HepG2 (cell line): ENCODE results near the gene ADSS1. TPM values are rescaled to one million over a fixed set of nuclear protein-coding genes. Genes with fewer than 3 reads are reported as not detected.

Experiments used
- ATAC-seq: fragments of 200-7000 bp; cut with Tn5 transposase; 3 replicates; pipeline ENCODE4 v1.9.1; 2020; ENCODE audit warnings: mild to moderate bottlenecking, moderate library complexity
- BruUV-seq: library from RNA; stranded (reverse); fragments of 400-500 nt; replicated peaks from 2 replicates; lab custom pipeline; 2021; lab: Mats Ljungman, UMichigan
- CTCF ChIA-PET: fragments of 300-600 bp; formaldehyde crosslinking; extraction: SDS; loops from one replicate; lab custom pipeline; 2021; ENCODE audit warnings: low total read pairs, inconsistent platforms, low intra/inter-chr PET ratio; lab: Yijun Ruan, JAX
- POLR2A ChIA-PET: fragments of 350-600 bp; sonication (Branson Sonifier 250); formaldehyde crosslinking; loops from one replicate; lab custom pipeline; 2020; ENCODE audit warnings: antibody characterized with exemption, inconsistent platforms; lab: Yijun Ruan, JAX
- DNase-seq: peaks from one replicate; pipeline ENCODE4 v3.0.0-alpha.2; 2015; ENCODE audit warnings: low spot score
- FAIRE-seq: peaks from 3 replicates; lab custom pipeline; 2011; peaks lifted over from hg19 to GRCh38; lab: Jason Lieb, UNC
- H2AFZ ChIP-seq: one replicate; pipeline ENCODE4 v1.6.1; 2011; ENCODE audit warnings: low read length, inconsistent platforms
- H3K27ac ChIP-seq: fragments of 300-600 bp; 3 replicates; pipeline ENCODE4 v1.8.0; 2011; ENCODE audit warnings: mixed run types, mild to moderate bottlenecking, mixed read lengths, low read length, inconsistent platforms; ENCODE audit not compliant: insufficient read depth; ENCODE audit errors: extremely low read length
- H3K27me3 ChIP-seq, 2 experiments: fragments of 200-600 bp in 1 of 2; 2 replicates in 1 of 2; 3 replicates in 1 of 2; pipeline versions ENCODE4 v1.6.0 to v1.8.0; 2011; ENCODE audit warnings: low read length in 2 of 2, mild to moderate bottlenecking in 2 of 2, moderate library complexity in 2 of 2, inconsistent platforms in 1 of 2; ENCODE audit not compliant: insufficient read depth in 2 of 2, control insufficient read depth in 1 of 2
- H3K36me3 ChIP-seq, 2 experiments: fragments of 200-600 bp in 1 of 2; replicated peaks in 1 of 2; 2 replicates in 1 of 2; 3 replicates in 1 of 2; pipeline versions ENCODE4 v1.5.1 to v1.8.0; 2011; ENCODE audit warnings: low read length in 2 of 2, inconsistent platforms in 1 of 2; ENCODE audit not compliant: insufficient read depth in 2 of 2, control insufficient read depth in 1 of 2
- H3K4me1 ChIP-seq: 2 replicates; pipeline ENCODE4 v1.5.1; 2012; ENCODE audit warnings: low read length, inconsistent platforms; ENCODE audit not compliant: insufficient read depth
- H3K4me2 ChIP-seq: 2 replicates; pipeline ENCODE4 v1.6.0; 2011; ENCODE audit warnings: low read depth, low read length, inconsistent platforms
- H3K4me3 ChIP-seq, 3 experiments: fragments of 200-600 bp in 1 of 3; sonication (generic), shearing (Covaris generic) in 1 of 3; replicated peaks in 1 of 3; 2 replicates each; pipeline ENCODE4 v1.5.1; 2011 to 2016; ENCODE audit warnings: low read length in 3 of 3, inconsistent platforms in 2 of 3, low read depth in 2 of 3, mild to moderate bottlenecking in 2 of 3, control low read depth in 1 of 3, mixed read lengths in 1 of 3; ENCODE audit not compliant: insufficient read depth in 1 of 3
- H3K79me2 ChIP-seq: one replicate; pipeline ENCODE4 v1.6.1; 2011; ENCODE audit warnings: low read length, inconsistent platforms; ENCODE audit not compliant: insufficient read depth
- H3K9ac ChIP-seq: 2 replicates; pipeline ENCODE4 v1.6.0; 2011; ENCODE audit warnings: mild to moderate bottlenecking, low read depth, low read length, inconsistent platforms; ENCODE audit not compliant: insufficient read depth
- H3K9me3 ChIP-seq: 2 replicates; pipeline ENCODE4 v1.5.1; 2012; ENCODE audit warnings: mild to moderate bottlenecking, low read length
- H4K20me1 ChIP-seq: 2 replicates; pipeline ENCODE4 v1.6.0; 2011; ENCODE audit warnings: inconsistent platforms, mild to moderate bottlenecking, low read length, moderate library complexity; ENCODE audit not compliant: insufficient read depth
- AGO1 ChIP-seq: fragments of 200-400 bp; formaldehyde crosslinking; IDR thresholded peaks from 2 replicates; pipeline ENCODE4 v1.6.1; 2017; ENCODE audit warnings: mild to moderate bottlenecking, low read depth, low read length, moderate library complexity; ENCODE audit not compliant: poor library complexity, severe bottlenecking
- AKAP8 ChIP-seq: sonication (generic); formaldehyde crosslinking; IDR thresholded peaks from 2 replicates; pipeline ENCODE4 v1.5.1; 2020; ENCODE audit warnings: mild to moderate bottlenecking, missing genetic modification reagents
- CSRNP1 ChIP-seq: sonication (generic); formaldehyde crosslinking; IDR thresholded peaks from 2 replicates; pipeline ENCODE4 v1.8.1; 2023; ENCODE audit warnings: mild to moderate bottlenecking, missing genetic modification reagents
- HNRNPL ChIP-seq: fragments of 200-400 bp; formaldehyde crosslinking; IDR thresholded peaks from 2 replicates; pipeline ENCODE4 v1.6.1; 2017; ENCODE audit warnings: mild to moderate bottlenecking, low read depth, low read length
- HNRNPUL1 ChIP-seq: fragments of 200-400 bp; formaldehyde crosslinking; IDR thresholded peaks from 2 replicates; pipeline ENCODE4 v1.6.1; 2017; ENCODE audit warnings: low read depth, mild to moderate bottlenecking, low read length, moderate library complexity
- IKZF1 ChIP-seq: fragments of 450-650 bp; IDR thresholded peaks from 2 replicates; pipeline ENCODE4 v1.7.1; 2016
- MYC ChIP-seq: sonication (generic); formaldehyde crosslinking; IDR thresholded peaks from 2 replicates; pipeline ENCODE4 v1.9.0; 2021; ENCODE audit warnings: missing genetic modification reagents, borderline replicate concordance
- SAP130 ChIP-seq: IDR thresholded peaks from 2 replicates; pipeline ENCODE4 v1.6.1; 2016; ENCODE audit warnings: low read depth
- SRSF1 ChIP-seq: fragments of 200-400 bp; formaldehyde crosslinking; optimal IDR thresholded peaks from 2 replicates; pipeline ENCODE3; 2017; ENCODE audit warnings: mild to moderate bottlenecking, low read depth, low read length, moderate library complexity
- ZNF331 ChIP-seq: sonication (generic); formaldehyde crosslinking; IDR thresholded peaks from 2 replicates; pipeline ENCODE4 v1.4.0; 2020; ENCODE audit warnings: missing genetic modification reagents
- ZNF501 ChIP-seq: sonication (generic); formaldehyde crosslinking; IDR thresholded peaks from 2 replicates; pipeline ENCODE4 v1.5.1; 2020; ENCODE audit warnings: mild to moderate bottlenecking, moderate library complexity, missing genetic modification reagents
- ZNF605 ChIP-seq: sonication (generic); formaldehyde crosslinking; IDR thresholded peaks from 2 replicates; pipeline ENCODE4 v1.8.0; 2022; ENCODE audit warnings: mild to moderate bottlenecking, missing genetic modification reagents
- WGBS: methylation state at CpG from one replicate; pipeline ENCODE4 v1.1.6; 2017; ENCODE audit warnings: low lambda C conversion rate; 5-methylcytosine and 5-hydroxymethylcytosine counted together
- in situ Hi-C: cut with HindIII; loops from 2 replicates; pipeline ENCODE4 v1.10.0; 2017; ENCODE audit warnings: low pct_unique_long_range_greater_than_20kb; ENCODE audit not compliant: extremely low pct_ligation_motif_present
- intact Hi-C: fragments of 100-400 bp; cut with micrococcal nuclease; formaldehyde crosslinking; loops from one replicate; pipeline ENCODE4 v1.10.0; 2022; ENCODE audit not compliant: unreplicated experiment
- polyA plus RNA-seq, 8 experiments: library from polyadenylated mRNA; depleted of rRNA in 3 of 8; stranded (reverse) in 7 of 8; unstranded in 1 of 8; fragments of >200 nt; fragmentation: Illumina TruSeq in 4 of 8; extraction: Trizol in 4 of 8; gene quantifications; 2 replicates each; pipeline versions ENCODE4 v1.2.1 to v1.2.3, GENCODE V29; 2011 to 2016; ENCODE audit warnings: low read depth in 4 of 8, missing spikeins in 1 of 8, mixed read lengths in 1 of 8; ENCODE audit not compliant: insufficient read depth in 1 of 8
- total RNA-seq, 5 experiments: library from RNA; depleted of rRNA; stranded (reverse); fragments of >200 nt; fragmentation: Illumina TruSeq; extraction: Trizol; gene quantifications; 2 replicates each; pipeline ENCODE4 v1.2.3, GENCODE V29; 2016; ENCODE audit warnings: low read depth in 1 of 5
- TF ChIP-seq, protein P1 (sequence below), 2 experiments: sonication (generic) in 1 of 2; formaldehyde crosslinking in 1 of 2; IDR thresholded peaks; 2 replicates each; pipeline versions ENCODE4 v1.5.1 to v1.6.1; 2011 to 2020; ENCODE audit warnings: borderline replicate concordance in 1 of 2, low read depth in 1 of 2, low read length in 1 of 2, mild to moderate bottlenecking in 1 of 2, missing genetic modification reagents in 1 of 2, moderate library complexity in 1 of 2

Gene ADSS1
- total and polyA plus RNA-seq, 2 of the 13 experiments (the other 11 are each of a cell fraction or from before 2014, with no cell fraction given), result 1.0 to 36.7 TPM

DNA sequence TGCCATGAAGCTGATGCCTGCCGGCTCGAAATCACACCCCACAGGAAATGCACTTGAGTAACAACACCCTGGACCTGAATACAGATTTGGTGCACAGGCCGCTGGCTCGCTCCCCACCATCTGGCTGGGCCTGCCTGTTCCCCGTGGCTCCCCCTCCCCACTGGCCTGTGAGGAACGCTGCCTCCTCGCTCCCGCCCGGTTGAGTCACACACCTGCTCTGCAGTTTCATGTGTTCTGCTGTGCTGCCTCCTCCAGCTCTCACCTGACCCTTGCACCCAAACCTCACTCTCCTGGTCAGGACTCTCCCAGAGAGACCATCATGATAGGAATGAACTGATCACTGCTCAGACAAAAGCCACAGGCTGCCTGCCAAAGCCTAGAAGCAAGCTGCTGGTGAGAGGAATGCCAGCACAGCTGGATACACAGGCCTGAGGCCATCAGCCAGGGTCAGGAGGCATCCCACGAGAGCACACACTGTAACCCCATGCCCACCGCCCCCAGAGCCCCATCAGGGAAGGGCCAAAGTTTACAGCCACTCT is 25.2 kb downstream of the ADSS1 start (continued):
- TF ChIP-seq ZNF331 (CRISPR knock-in tag) (peak; percentile 43; the same call in 1 of the 2 replicates), HNRNPUL1 (no peak), MYC (peak; percentile 80; the same call in 1 of the 2 replicates), SRSF1 (peak; percentile 49), ZNF605 (CRISPR knock-in tag) (peak; percentile 80)

DNA sequence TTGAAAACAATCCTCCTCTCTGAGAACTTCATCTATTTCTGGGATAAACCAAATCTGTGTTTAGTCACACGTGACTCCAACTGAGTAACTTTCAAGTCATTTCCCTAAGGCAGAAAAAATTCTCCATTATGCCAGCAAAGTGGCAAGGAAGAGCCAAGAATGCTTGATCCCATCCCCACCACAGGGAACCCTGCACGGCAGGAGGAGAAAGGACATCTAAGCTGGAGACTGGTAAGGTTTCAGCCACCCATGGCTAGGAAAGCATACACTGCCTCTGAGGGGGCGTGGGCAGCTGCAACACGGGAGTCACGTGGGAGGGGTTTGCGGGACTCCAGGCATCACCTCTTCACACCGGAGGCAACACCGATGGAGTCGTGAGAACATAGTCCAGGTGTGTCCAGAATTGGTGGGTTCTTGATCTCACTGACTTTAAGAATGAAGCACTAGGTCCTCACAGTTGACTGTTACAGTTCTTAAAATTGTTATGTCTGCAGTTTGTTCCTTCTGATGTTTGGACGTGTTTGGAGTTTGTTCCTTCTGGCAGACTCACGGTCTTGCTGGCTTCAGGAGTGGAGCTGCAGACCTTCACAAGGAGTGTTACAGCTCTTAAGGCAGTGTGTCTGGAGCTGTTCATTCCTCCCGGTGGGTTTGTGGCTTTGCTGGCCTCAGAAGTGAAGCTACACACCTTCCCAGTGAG is 26.2 kb downstream of the ADSS1 start:
- in situ Hi-C loops, result no loop called here
- TSS peak; percentile 13 for BruUV-seq

More for the DNA sequence above, 26.2 kb downstream of the ADSS1 start:
- WGBS, result 63% methylated on average over 12 of the region's 12 CpGs
- Histone ChIP-seq H2AFZ (no peak overlapping the region), H3K36me3 (no peaks in the 10 kb centered on the region), H4K20me1 (peaks cover 14% of the 10 kb centered on the region), H3K27ac (peak overlapping the region; percentile 59), H3K4me1 (peaks cover 78% of the 10 kb centered on the region), H3K4me2 (peak overlapping the region; percentile 56; the same call in 1 of the 2 replicates), H3K27me3 (no peaks in the 10 kb centered on the region)
- POLR2A ChIA-PET, result interaction anchor here (1.4 to 4.8 kb wide), 8 partner anchors 14 to 114 kb away, joined by 3 to 68 read pairs (median 6); no protein-coding TSS in a partner anchor
- DNase-seq, result no peak
- no peak for FAIRE-seq
- no peak for ATAC-seq
- TF ChIP-seq AKAP8 (CRISPR knock-in tag) (peak; percentile 83; the same call in 1 of the 2 replicates), HNRNPL (no peak), ZNF501 (CRISPR knock-in tag) (peak; percentile 49; the same call in 1 of the 2 replicates), CSRNP1 (CRISPR knock-in tag) (0 out of 2 replicates have a peak, but pooled peaks have one; percentile 42), AGO1 (peak; percentile 69), IKZF1 (no peak), SAP130 (CRISPR knock-in tag) (peak; percentile 8; the same call in 1 of the 2 replicates)
- TF ChIP-seq, protein P1, sequence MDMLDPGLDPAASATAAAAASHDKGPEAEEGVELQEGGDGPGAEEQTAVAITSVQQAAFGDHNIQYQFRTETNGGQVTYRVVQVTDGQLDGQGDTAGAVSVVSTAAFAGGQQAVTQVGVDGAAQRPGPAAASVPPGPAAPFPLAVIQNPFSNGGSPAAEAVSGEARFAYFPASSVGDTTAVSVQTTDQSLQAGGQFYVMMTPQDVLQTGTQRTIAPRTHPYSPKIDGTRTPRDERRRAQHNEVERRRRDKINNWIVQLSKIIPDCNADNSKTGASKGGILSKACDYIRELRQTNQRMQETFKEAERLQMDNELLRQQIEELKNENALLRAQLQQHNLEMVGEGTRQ (IDR thresholded peaks at IDR 0.05; ENCODE audit: low read depth, low read length), result peak; percentile 32; the same call in 1 of the 2 replicates
- TF ChIP-seq, protein P1 (CRISPR knock-in tag; IDR thresholded peaks at IDR 0.05; ENCODE audit: borderline replicate concordance), result no peak
- TF ChIP-seq, all 625 proteins: peak for 6
- Histone ChIP-seq H3K9ac (peak overlapping the region; percentile 7; the same call in 1 of the 2 replicates), H3K9me3 (no peaks in the 10 kb centered on the region), H3K4me3 (no peak overlapping the region), H3K79me2 (peaks cover 22% of the 10 kb centered on the region)
- CTCF ChIA-PET, result no interaction called here
- intact Hi-C loops, result no loop called here
